Natural killer cell treated with Interleukin-12 subunit alpha and Interleukin-12 subunit beta and Interleukin-15 and Interleukin-18, amount 100 ng/mL, for 72 hours (primary cell): Measurements from ENCODE around the gene AGPAT3. TPM values are rescaled to one million over a fixed set of nuclear protein-coding genes. Genes with fewer than 3 reads are reported as not detected.
A peak's percentile ranks its signal among the peaks of the same experiment; 100 is the strongest.

Source experiments
- ATAC-seq, 2 donors: fragments of 150-1000 bp; cut with Tn5 transposase in 1 of 2; sonication (Bioruptor Pico), chemical (Tn5 transposase) in 1 of 2; 2 replicates each; pipeline ENCODE4 v1.10.0; 2021
- DNase-seq: peaks from one replicate; pipeline ENCODE4 v3.0.0; 2022; ENCODE audit warnings: low spot score
- H3K27ac Mint-ChIP-seq, 2 donors: 1 replicate in 1 of 2; 2 replicates in 1 of 2; pipeline ENCODE4 v1.8.0; 2022; ENCODE audit warnings: mixed read lengths in 2 of 2, mild to moderate bottlenecking in 1 of 2, moderate library complexity in 1 of 2
- H3K27me3 Mint-ChIP-seq, 2 donors: 1 replicate in 1 of 2; 2 replicates in 1 of 2; pipeline ENCODE4 v1.8.0; 2022; ENCODE audit warnings: mixed read lengths in 2 of 2
- H3K36me3 Mint-ChIP-seq: one replicate; pipeline ENCODE4 v1.8.0; 2022; ENCODE audit warnings: mixed read lengths
- H3K4me1 Mint-ChIP-seq, 2 donors: 1 replicate in 1 of 2; 2 replicates in 1 of 2; pipeline ENCODE4 v1.8.0; 2022; ENCODE audit warnings: low read depth in 2 of 2, mixed read lengths in 2 of 2, mild to moderate bottlenecking in 1 of 2
- H3K4me3 Mint-ChIP-seq: one replicate; pipeline ENCODE4 v1.8.0; 2022; ENCODE audit warnings: mixed read lengths
- H3K9me3 Mint-ChIP-seq: 2 replicates; pipeline ENCODE4 v1.8.0; 2022; ENCODE audit warnings: mixed read lengths
- total RNA-seq, 2 donors: library from RNA; stranded (reverse); gene quantifications; one replicate each; pipeline ENCODE4 v1.2.3, GENCODE V29; 2022

The AGPAT3 gene
- total RNA-seq, 2 donors from 2014 or later, result 66.8 to 115 TPM

- Mint-ChIP-seq H3K9me3 (no peaks in the 10 kb centered on the region), H3K36me3 (no peaks in the 10 kb centered on the region), H3K27ac (peak overlapping the region in 1 of 2 donors; percentile 43), H3K4me3 (no peak overlapping the region), H3K4me1 (peaks cover 12 to 14% of the 10 kb centered on the region in 2 donors), H3K27me3 (peaks cover 0 to 6% of the 10 kb centered on the region in 2 donors)
- no peak for ATAC-seq
- DNase-seq, result peak; percentile 8
Observed at GRCh38 chr21:43859747-43860214, 5.2 kb upstream of the AGPAT3 start.

GRCh38 chr21:43861706-43862105 is 3.3 kb upstream of the AGPAT3 start:
- DNase-seq (no peak), ATAC-seq (no peak)
- no peak overlapping the region for H3K27ac Mint-ChIP-seq
- H3K9me3 Mint-ChIP-seq, result no peaks in the 10 kb centered on the region
- H3K4me1 Mint-ChIP-seq, result peaks cover 0 to 6% of the 10 kb centered on the region in 2 donors
- H3K27me3 Mint-ChIP-seq, result no peaks in the 10 kb centered on the region
- no peak overlapping the region for H3K4me3 Mint-ChIP-seq
- H3K36me3 Mint-ChIP-seq, result no peaks in the 10 kb centered on the region

- Mint-ChIP-seq H3K4me3 (no peak overlapping the region), H3K4me1 (peaks cover 22 to 25% of the 10 kb centered on the region in 2 donors), H3K27ac (no peak overlapping the region)
Observed at GRCh38 chr21:43864313-43864961, 586 bp upstream of the AGPAT3 start.

GRCh38 chr21:43865540-43866259 is 677 bp downstream of the AGPAT3 start:
- Mint-ChIP-seq H3K4me3 (peak overlapping the region; percentile 50), H3K36me3 (peaks cover 6% of the 10 kb centered on the region), H3K27me3 (no peaks in the 10 kb centered on the region), H3K4me1 (peaks cover 22 to 25% of the 10 kb centered on the region in 2 donors), H3K9me3 (no peaks in the 10 kb centered on the region), H3K27ac (peak overlapping the region; percentile 56 to 65)
- DNase-seq (peak; percentile 75), ATAC-seq (peak; percentile 75 to 83)

More at GRCh38 chr21:43864313-43864961, 586 bp upstream of the AGPAT3 start:
- ATAC-seq (peak; percentile 40 to 43), DNase-seq (peak; percentile 64)
- H3K9me3 Mint-ChIP-seq, result no peaks in the 10 kb centered on the region
- H3K27me3 Mint-ChIP-seq, result no peaks in the 10 kb centered on the region
- peaks cover 6% of the 10 kb centered on the region for H3K36me3 Mint-ChIP-seq

- peak overlapping the region; percentile 56 to 65 for H3K27ac Mint-ChIP-seq
- peaks cover 22 to 25% of the 10 kb centered on the region in 2 donors for H3K4me1 Mint-ChIP-seq
- H3K4me3 Mint-ChIP-seq, result peak overlapping the region; percentile 50
- no peaks in the 10 kb centered on the region for H3K9me3 Mint-ChIP-seq
- H3K27me3 Mint-ChIP-seq, result no peaks in the 10 kb centered on the region
- ATAC-seq (peak; percentile 66), DNase-seq (peak; percentile 58)
- peaks cover 6% of the 10 kb centered on the region for H3K36me3 Mint-ChIP-seq
Observed at GRCh38 chr21:43866260-43866629, 1.2 kb downstream of the AGPAT3 start.

GRCh38 chr21:43866659-43867331 is 1.8 kb downstream of the AGPAT3 start:
- peaks cover 6% of the 10 kb centered on the region for H3K36me3 Mint-ChIP-seq
- ATAC-seq (peak; percentile 47 to 56), DNase-seq (peak; percentile 58)
- no peaks in the 10 kb centered on the region for H3K27me3 Mint-ChIP-seq
- peak overlapping the region; percentile 50 for H3K4me3 Mint-ChIP-seq
- peak overlapping the region; percentile 56 to 65 for H3K27ac Mint-ChIP-seq
- no peaks in the 10 kb centered on the region for H3K9me3 Mint-ChIP-seq
- H3K4me1 Mint-ChIP-seq, result peaks cover 22 to 25% of the 10 kb centered on the region in 2 donors

GRCh38 chr21:43867332-43867703 is 2.3 kb downstream of the AGPAT3 start:
- H3K9me3 Mint-ChIP-seq, result no peaks in the 10 kb centered on the region
- no peak for ATAC-seq
- DNase-seq, result peak; percentile 10
- peak overlapping the region; percentile 26 to 65 for H3K27ac Mint-ChIP-seq
- H3K4me1 Mint-ChIP-seq, result peaks cover 22 to 25% of the 10 kb centered on the region in 2 donors
- no peaks in the 10 kb centered on the region for H3K27me3 Mint-ChIP-seq
- H3K4me3 Mint-ChIP-seq, result peak overlapping the region; percentile 50
- H3K36me3 Mint-ChIP-seq, result peaks cover 6% of the 10 kb centered on the region

GRCh38 chr21:43867948-43868347 is 2.9 kb downstream of the AGPAT3 start:
- peaks cover 6% of the 10 kb centered on the region for H3K36me3 Mint-ChIP-seq
- H3K4me3 Mint-ChIP-seq, result peak overlapping the region; percentile 50
- no peaks in the 10 kb centered on the region for H3K27me3 Mint-ChIP-seq
- peak overlapping the region; percentile 26 to 65 for H3K27ac Mint-ChIP-seq
- DNase-seq (no peak), ATAC-seq (no peak)
- H3K9me3 Mint-ChIP-seq, result no peaks in the 10 kb centered on the region
- peaks cover 27 to 30% of the 10 kb centered on the region in 2 donors for H3K4me1 Mint-ChIP-seq

- Mint-ChIP-seq H3K4me1 (peaks cover 27 to 30% of the 10 kb centered on the region in 2 donors), H3K27me3 (no peaks in the 10 kb centered on the region), H3K27ac (no peak overlapping the region), H3K9me3 (no peaks in the 10 kb centered on the region), H3K36me3 (peaks cover 6% of the 10 kb centered on the region), H3K4me3 (peak overlapping the region; percentile 50)
- ATAC-seq, result no peak
- no peak for DNase-seq
Observed at GRCh38 chr21:43868461-43868860, 3.4 kb downstream of the AGPAT3 start.

GRCh38 chr21:43869486-43870325 is 4.7 kb downstream of the AGPAT3 start:
- Mint-ChIP-seq H3K27ac (no peak overlapping the region), H3K4me1 (peaks cover 27 to 30% of the 10 kb centered on the region in 2 donors), H3K4me3 (no peak overlapping the region)

GRCh38 chr21:43871487-43871886 is 6.5 kb downstream of the AGPAT3 start:
- Mint-ChIP-seq H3K9me3 (no peaks in the 10 kb centered on the region), H3K27ac (no peak overlapping the region), H3K4me1 (peaks cover 28 to 30% of the 10 kb centered on the region in 2 donors), H3K36me3 (peaks cover 12% of the 10 kb centered on the region), H3K27me3 (no peaks in the 10 kb centered on the region), H3K4me3 (no peak overlapping the region)
- ATAC-seq (no peak), DNase-seq (no peak)

More at GRCh38 chr21:43869486-43870325, 4.7 kb downstream of the AGPAT3 start:
- Mint-ChIP-seq H3K27me3 (no peaks in the 10 kb centered on the region), H3K36me3 (peaks cover 6% of the 10 kb centered on the region), H3K9me3 (no peaks in the 10 kb centered on the region)
- DNase-seq (peak; percentile 58), ATAC-seq (no peak)

GRCh38 chr21:43872531-43873197 is 7.6 kb downstream of the AGPAT3 start:
- Mint-ChIP-seq H3K27me3 (no peaks in the 10 kb centered on the region), H3K27ac (peak overlapping the region in 1 of 2 donors; percentile 17), H3K36me3 (peaks cover 12% of the 10 kb centered on the region), H3K4me3 (no peak overlapping the region), H3K9me3 (no peaks in the 10 kb centered on the region), H3K4me1 (peaks cover 20 to 23% of the 10 kb centered on the region in 2 donors)
- DNase-seq (peak; percentile 37), ATAC-seq (no peak)
